Fibroblast of gingiva (primary cell): ENCODE data around the gene CTBP1.

ENCODE experiments used
- DNase-seq: peaks from one replicate; pipeline ENCODE4 v3.0.0-alpha.2; 2011; ENCODE audit warnings: low read depth

The CTBP1 gene

DNA sequence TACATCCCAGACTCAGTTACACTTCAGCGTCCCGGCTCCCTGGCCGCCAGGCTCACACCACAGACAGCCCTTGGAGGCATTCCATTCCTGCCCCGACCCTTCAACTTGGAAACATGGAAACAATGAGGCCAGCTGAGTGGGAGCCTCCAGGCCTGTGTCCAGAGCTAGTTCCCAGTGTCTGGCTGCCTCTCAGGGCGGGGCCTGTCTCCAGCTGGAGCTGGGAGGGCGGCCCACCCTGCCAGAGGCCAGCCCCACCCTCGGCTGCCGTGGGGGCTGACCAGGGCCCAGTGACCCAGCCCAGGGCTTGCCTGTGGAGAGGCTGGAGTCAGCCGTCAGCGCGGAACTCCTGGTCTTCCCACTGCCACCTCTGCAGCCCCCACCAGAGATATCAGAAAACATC, 39.1 kb downstream of the CTBP1 start:
- DNase-seq: peak; percentile 68

DNA sequence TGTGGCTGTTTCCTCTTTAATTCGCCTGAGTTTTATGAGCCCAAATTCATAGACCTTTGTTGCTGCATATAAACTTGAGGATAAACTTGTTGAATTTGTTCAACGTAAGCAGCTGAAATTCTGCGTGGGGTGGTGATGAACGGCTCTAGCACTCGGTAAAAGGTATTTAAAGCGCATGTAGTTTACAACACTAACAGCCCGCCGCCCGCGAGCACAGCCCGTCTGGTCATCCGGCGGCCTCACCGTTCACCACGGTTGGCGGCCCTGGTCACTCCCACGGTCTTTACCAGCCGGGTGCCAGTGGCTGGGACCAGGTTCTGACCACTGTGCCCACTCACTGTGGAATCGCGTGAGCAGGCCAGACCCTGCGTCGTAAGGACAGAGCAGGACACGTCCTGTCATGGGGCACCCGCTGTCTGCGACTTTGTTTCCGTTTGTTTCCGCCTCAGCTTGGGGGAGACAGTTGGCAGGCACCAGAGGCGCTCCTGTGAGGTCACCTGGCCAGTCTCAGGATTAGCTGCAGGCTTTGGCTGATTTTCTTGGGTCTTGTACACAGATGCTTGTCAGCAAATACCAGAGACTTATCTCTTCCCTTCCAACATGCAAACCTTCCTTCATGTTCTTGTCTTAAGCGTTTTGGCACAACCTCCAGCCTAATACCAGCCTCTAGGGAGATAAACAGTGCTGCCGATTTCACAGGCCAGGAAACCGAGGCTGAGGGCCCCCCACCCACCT, 39.8 kb downstream of the CTBP1 start:
- no peak for DNase-seq

DNA sequence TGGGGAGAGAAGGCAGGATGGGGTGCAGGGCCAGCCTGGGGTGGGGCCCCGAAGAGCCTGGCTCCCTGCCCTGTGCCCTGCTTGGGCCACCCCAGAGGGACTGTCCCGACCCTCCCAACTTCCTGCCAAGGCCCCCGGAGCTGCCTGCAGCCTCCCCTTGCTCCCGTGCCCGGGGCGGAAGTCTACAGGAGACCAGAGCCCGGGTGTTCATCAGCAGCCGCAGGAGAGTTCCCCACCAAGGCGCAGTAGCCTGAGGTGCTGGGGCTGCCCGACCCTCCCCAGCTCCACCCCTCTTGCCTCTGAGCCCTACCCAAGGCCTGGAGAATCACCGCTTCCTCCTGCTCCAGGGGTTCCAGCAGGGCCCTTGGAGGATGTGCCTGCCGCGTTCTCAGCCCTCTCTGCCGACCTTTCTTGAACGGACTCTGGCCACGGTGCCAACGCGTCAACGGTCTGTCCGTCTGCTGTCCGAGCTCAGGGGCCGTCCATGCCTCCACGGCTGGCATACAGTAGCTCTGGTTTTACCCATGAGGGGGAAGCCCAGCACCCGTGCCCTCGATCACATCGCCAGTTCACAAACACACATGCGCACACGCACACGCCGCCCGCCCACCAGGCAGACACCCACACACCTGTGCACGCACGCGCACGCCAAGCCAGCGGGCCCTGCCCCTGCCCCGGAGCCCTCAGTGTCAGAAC, 40.5 kb downstream of the CTBP1 start:
- no peak for DNase-seq

DNA sequence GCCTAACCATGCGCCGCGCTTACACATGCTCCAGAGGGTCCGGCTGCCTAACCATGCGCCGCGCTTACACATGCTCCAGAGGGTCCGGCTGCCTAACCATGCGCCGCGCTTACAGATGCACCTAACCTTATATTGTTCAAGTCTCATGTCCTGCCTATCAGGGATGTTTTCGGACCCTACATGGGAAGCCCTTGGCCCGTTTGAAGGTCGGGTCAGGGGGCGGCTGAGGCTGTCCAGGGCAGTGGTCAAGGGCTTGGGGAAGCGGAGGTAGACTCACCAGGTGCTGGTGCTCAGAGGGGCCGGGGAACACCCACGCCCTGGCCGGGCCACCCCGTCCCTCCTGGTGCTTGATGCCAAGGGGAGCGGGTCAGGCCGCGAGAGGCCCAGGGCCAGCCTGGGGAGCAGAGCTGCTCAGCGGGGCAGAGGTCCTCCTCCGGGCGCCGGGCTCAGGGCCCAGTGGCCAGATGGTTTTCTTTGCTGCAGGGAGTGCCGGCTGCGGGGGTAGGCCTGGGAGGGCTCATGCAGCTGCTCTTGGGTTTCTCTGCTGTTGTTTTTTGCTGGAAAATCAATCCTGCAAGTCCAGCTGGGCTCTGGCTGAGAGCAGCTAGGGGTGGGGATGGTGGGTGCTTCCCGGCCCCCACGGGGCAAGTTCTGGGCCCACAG, 41.2 kb downstream of the CTBP1 start:
- DNase-seq: peak; percentile 86

DNA sequence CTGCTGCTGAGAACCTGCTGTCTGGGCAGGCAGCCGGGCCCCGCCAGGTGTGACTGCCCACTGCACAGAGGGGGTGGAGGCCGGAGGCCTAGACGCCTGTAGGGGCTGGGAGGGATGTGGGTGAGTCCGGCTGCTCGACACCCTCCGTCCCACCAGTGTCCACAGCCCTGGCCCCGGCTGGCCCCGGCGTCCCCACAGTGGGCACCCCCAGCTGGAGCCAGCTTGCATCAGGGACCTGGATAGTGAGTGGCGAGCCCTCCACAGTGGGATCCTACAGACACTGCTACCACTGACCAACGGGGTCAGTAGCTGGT, 41.8 kb downstream of the CTBP1 start:
- DNase-seq: no peak

DNA sequence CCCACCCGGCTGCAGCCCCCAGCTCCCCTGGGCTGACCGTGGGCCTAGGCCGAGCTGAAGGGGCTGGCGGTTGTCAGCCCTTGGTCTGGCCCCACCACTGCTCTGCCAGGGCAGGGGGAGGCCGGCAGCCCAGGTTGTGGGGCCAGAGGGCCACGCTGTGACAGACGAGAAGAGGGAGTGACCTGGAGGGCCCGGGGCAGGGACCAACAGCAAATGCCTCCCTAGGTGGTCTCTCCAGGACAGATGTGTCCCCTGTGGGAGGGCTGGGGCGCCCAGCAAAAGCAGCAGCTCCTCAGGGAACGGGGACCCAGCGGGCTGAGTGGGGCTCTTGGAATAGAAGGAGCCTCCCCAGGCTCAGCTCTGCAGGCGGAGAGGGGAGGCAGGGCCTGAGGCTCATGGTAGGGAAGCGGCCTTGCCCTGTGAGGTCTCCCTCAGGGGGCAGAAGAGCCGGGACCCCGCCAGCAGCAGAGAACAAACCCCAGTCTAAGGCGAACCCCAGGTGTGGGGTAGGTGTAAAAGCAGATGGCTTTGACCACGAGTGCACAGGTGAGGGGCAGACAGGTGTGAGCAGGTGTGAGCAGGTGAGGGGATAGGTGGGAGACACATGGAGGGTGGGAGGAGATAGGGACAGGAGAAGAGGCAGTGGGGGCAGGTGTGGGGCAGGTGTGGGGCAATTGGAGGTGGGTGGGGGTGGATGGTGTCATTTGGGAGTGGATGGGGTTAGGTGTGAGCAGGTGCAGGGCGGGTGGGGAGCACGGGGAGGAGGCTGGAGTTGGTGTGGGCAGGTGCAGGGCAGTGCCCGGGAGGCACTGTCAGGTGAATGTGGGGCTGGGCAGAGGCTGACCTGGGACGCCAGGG, 42.4 kb downstream of the CTBP1 start:
- DNase-seq: no peak

DNA sequence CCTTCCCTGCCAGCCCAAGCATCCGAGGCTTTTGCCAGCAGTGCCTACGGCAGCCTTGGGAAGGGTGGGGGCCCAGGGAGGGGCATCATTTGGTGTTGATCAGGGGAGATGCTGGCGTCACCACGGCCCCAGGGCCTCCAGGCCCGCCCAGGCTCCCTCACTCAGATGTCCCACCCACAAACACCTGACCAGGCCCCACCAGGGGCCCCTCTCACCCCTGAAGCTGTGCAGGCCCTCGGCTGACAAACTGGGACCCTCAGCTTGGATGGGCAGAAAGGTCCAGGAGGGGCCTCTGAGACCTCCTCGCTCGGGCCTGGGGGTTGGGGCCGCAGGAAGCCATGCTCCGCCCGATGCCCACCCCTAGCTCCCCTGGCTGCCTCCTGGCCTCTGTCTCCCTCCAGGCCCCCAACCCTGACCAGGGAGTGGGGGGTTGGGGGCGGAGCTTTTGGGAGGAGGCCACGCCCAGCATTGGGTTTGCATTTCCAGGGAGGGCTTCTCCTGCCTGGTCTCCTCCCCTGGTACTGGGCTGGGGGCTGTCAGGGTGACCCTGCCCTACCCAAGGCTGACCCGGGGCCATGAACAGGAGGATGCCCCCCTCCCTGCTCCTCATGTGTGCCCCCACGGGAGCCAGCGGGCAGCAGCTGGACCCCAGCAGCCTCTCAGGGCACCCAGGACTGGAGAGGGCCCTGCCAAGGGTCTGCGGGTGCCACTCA, 43.2 kb downstream of the CTBP1 start:
- DNase-seq: no peak

DNA sequence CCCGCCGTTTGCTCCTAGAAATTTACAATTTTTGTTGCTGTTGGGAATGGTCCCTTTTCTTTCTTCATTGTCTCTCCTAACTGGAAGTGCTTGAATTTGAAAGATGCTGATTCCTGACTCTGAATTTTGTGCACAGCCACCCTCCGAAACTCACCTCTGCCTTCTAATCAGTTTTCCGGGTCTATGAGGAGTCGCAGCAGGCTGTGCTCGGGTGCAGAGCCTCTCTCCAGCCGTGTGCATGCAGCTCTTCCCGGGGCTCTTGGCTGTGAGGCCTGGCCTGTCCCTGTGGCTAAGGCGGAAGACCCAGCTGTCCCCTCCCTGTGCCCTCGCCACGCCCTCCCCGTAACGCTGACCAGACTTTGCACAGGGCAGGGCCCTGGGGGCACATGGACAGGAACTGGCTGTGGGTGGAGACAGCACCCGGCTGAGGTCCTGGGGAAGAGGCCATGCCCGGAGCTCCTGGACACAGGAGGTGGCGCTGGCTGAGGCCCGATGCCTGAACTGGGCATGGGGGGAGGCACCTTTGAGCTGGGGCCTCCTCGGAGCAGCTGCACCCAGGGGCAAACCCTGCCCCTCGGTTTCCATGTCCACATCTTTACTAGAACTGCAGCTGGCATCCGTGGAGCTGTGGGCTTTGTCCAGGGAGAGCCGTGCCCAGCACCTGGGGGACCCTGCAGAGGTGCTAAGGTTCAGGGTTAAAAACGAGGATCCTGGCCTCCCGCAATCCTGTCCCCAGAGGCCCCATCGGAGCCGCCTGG, 43.9 kb downstream of the CTBP1 start:
- no peak for DNase-seq

DNA sequence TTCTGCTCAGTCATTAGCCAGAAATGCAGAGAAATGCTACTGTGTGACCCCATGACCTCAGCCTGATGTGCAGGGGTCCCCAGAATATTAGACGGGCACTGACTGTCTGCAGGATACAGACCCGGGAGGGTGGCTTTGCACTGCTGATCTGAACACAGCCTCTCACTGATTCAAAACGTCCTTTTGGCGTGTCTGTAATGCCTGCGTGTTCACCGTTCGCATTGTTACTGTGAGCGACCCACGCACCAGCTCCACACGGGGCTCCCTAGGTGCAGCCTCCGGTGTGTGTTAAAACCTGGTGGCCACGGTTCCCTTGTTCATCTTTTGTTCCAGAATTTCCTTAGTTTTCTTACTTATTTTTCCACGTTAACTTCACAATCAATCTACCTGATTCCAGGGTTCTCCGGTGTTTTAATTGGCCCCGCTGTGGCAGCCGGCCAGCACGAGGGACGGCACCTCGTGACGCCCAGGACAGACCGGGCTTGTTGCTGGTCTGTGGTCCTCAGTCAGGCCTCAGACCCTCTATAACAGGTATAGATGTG, 44.6 kb downstream of the CTBP1 start:
- no peak for DNase-seq

DNA sequence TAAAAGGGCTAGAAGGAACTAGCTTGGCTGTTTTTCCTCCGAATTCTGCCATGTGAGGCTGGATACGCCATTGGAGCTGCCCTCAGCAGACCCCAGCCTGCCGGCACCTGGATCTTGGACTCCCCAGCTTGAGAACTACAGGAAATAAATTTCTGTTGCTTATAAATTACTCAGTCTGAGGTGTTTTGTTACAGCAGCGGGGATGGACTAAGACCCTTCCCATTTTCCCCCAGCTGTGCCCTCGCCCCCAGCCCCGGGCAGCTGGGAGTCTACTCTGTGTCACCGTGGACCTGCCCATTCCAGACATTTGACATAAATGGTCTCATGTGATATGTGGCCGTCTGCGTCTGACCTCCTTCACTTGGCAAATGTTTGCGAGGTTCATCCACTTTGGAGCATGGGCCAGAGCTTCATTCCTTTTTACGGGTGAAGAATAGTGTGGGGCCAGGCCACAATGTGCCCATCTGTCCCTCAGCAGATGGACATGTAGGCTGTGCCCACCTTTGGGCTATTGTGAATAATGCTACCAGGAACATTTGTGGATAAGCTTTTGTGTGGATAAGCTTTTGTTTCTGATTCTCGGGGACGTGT, 45.8 kb downstream of the CTBP1 start:
- no peak for DNase-seq

DNA sequence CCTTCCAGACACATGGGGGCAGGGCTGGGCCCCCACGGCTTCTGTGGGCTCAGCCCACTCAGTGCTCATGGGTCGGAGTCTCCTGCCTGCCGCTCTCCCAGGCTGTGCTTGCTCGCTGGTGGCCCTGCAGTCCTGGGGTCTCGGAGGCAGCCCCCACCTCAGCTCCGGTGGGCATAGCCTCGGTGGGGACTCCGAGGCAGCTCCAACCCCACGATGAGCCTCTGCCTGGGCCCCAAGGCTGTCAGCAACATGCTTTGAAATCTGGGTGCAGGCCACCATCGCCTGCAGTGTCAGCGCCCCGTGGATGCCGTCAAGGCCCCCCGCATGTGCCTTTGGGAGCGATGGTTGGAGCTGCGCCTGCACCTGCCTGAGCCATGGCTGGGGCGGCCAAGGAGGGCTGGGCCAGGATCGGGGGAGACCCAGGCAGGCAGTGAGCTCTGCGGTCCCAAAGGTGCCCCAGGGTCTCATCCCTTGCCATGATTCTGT, 46.4 kb downstream of the CTBP1 start:
- no peak for DNase-seq

DNA sequence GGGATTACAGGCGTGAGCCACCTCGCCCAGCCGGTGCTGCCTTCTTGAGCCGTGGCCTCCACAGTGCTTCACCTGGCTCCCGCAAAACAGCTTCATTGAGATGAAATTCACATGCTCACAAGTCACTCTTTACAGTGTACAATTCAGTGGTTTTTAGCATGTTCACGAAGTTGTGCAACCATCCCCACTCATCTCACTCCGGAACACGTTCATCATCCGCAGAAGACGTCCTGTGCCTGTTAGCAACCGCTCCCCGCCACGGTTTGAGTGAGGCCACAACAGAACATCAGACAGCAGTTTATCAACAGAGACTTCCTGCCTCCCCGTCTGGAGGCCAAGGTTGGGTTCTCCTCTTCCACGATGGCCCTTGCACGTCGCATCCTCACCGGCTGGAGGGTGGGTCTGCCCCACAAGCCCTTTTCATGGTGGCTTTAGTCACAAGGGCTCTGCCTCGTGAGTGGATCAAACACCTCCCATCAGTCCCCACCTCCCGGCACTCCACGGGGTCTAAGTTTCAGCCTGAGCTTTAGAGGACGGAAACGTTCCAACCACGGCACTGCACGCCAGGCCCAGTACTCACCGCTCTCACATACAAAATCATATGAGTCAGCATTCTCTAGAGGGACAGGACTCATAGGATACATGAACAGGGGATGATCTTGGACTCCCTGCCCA, 46.9 kb downstream of the CTBP1 start:
- DNase-seq: peak; percentile 56

DNA sequence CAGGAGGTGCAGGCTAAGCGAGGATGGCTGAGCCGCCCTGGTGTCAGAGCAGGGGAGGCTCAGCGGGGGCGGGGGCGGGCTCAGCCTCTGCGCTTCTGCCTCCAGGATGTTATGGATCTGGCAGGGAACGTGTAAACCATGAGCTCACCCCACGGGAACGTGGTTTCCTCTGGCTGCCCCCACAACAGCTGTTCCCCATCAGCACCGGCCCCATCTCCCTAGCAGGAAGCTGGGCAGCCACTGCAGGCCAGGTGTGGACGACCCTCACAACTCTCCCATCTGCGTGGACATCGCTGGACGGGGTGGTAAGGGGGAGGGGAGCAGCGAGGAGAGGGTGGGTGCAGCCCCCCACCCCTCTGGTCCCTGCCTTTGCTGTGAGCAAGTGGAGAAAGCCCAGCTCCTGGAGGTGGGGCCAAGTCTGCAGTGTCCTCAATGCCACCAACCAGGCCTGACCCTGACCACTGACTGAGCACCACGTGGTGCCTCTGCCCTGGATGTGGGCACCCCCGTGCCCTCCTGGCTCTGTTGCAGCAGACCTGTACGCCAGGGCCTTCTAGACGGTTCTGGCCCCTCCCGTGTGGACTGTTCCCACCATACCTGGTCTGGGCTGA, 48.4 kb downstream of the CTBP1 start:
- peak; percentile 78 for DNase-seq

DNA sequence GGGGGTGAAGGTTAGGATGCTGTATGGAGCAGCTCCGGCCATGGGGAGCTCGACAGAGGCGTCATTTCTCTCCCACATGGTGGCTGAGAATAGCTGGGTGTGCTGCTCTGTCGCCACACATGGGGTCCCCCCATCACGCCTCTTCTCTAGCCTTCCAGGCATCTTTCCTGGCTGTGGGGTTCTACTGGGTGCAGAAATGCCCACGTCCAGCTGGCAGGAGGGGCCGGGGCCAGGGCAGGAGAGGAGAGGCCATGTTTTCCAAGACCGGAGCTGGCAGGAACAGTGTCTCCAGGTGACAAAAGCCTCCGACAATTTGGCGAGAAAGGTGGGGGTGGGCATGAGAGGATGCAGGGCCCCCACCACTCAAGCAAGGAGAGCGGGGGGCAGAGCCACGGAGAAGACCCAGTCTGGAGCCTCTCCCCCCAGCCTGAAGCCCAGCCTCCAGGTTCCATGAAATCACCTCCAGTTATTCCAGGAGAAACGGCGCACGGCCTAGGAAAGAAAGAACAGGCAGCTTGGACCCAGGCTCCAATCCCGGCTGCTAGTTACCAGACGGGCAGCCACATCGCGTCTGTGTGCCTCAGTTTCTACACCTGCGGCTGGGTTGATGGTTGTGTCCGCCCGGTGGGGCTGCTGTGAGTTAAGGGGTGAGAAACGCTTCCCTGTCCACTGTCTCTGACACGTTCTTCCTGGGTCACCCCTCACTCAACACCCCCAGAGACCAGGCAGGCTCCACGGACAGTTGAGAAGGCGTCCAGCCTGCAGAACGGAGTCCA, 49.2 kb downstream of the CTBP1 start:
- DNase-seq: no peak

DNA sequence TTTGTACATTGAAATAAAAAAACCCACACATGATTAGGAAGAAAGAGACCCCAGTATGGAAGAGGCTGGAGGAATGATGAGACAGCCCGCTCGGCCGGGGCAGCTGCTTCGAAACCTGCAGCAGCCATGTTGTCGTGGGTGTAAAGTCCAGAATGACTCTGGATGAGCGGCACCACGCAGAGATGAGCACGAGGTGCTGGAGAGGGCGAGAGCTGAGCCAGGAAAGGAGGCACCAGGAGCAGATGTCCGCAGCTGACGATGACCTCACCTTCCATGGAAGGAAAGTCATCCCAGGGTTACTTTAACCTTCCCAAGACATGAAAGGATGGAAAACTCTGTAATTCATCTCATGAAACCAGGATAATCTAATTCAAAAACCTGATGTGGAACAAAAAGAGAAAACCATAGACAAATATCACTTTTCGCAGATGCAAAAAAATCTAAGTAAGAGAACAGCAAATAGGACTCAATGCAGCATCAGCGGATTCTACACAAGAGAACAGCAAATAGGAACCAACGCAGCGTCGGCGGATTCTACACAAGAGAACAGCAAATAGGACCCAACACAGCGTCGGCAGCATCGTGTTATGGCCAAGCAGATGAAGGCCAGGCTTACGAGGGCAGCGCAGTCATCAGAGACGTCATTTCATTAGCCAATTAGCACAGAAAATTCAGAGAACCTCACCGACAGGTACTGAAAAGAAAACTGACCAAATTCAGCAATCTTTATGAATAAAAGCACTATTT, 50.7 kb downstream of the CTBP1 start:
- no peak for DNase-seq

DNA sequence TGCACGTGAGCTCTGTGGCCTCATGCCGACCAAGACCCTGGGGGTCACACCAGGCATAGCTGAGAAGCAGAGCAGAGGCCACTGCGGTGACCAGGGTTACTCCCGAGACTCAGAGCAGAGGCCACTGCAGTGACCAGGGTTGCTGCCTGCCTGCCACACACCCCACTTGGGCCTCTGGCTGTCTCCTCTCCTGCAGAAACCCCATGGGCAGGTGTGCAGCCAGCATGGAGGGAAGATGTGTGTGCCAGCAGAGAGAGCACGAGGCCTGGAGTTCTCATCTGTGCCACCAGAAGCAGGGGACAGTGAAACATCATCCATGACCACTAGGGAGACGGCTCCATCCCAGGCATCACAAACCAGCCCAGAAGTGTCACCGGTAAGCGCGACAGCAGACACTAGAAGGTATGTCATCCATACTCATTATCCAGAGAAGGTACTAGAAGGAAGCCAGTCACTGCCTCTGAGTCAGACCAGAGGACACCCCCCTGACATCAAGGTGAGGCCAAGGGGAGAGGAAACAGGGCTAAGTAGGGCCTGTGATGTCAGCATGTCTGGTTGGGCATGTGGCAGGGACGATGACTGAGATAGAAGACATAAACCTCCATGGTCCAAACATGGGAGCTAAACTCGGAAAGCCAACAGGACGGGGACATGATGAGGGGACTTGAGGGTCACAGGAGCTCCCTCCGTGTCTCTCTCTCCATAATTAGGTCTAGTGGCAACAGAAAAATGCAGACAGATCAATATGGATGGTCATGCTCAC, 52.3 kb downstream of the CTBP1 start:
- no peak for DNase-seq

DNA sequence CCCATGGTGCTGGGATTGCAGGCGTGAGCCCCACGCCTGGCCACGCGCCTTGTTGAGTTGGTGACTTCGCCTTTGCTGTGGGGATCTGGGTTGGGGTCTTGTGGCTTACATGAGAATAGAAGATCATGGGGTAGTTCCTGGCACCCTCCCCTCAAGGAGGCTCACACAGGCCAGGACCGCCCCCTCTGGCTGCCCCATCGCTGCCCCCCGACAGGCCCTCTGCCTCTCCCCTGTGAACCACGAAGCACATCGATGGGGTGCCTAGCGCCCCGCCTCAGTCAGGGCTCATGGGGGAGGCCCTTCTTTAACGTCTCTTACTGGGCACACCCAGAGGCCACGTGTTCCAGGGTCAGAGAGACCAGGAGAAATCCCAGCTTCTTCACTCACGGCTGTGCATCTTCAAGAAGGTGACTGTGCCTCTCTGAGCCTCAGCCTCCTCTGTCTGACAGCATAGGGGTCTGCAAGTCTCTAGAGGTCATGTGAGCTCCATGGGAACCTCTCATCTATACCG, 53.0 kb downstream of the CTBP1 start:
- DNase-seq: no peak
